ENCODE data around the gene NAV3.

NAV3 gene

GRCh38 chr12:78189656-78190055 is 359.0 kb downstream of the NAV3 start:
- Histone ChIP-seq H3K79me2 (ENCODE audit: control insufficient read depth, low read length) (no peaks in the 10 kb centered on the region), H3K4me1 (ENCODE audit: control insufficient read depth, low read length) (no peaks in the 10 kb centered on the region), H3K27me3 (ENCODE audit: control insufficient read depth, low read length) (peaks cover 6% of the 10 kb centered on the region), H3K4me2 (ENCODE audit: low read length) (no peak overlapping the region), H4K20me1 (ENCODE audit: control insufficient read depth, insufficient read depth, low read depth, low read length) (no peaks in the 10 kb centered on the region), H3K9me3 (ENCODE audit: control insufficient read depth, insufficient read depth, low read length) (no peaks in the 10 kb centered on the region), H3K27ac (ENCODE audit: low read depth, low read length) (no peak overlapping the region), H3K36me3 (ENCODE audit: control insufficient read depth, low read length) (no peaks in the 10 kb centered on the region), H3F3A (ENCODE audit: control insufficient read depth, insufficient read depth) (no peaks in the 10 kb centered on the region), H3K9me2 (replicated peaks; ENCODE audit: control insufficient read depth, low read length) (no peaks in the 10 kb centered on the region), H3K4me3 (ENCODE audit: low read length) (no peak overlapping the region)
- TF ChIP-seq EZH2phosphoT487 (IDR thresholded peaks at IDR 0.05; ENCODE audit: borderline replicate concordance, low read length), result no peak
- TF ChIP-seq CTCF (IDR thresholded peaks at IDR 0.05; ENCODE audit: low read depth, low read length, poor library complexity, severe bottlenecking), result no peak

GRCh38 chr12:78191611-78192010 is 360.9 kb downstream of the NAV3 start:
- Histone ChIP-seq H3K9me3 (ENCODE audit: control insufficient read depth, insufficient read depth, low read length) (no peaks in the 10 kb centered on the region), H3K4me3 (ENCODE audit: low read length) (no peak overlapping the region), H3F3A (ENCODE audit: control insufficient read depth, insufficient read depth) (no peaks in the 10 kb centered on the region), H4K20me1 (ENCODE audit: control insufficient read depth, insufficient read depth, low read depth, low read length) (no peaks in the 10 kb centered on the region), H3K79me2 (ENCODE audit: control insufficient read depth, low read length) (no peaks in the 10 kb centered on the region), H3K4me2 (ENCODE audit: low read length) (no peak overlapping the region), H3K36me3 (ENCODE audit: control insufficient read depth, low read length) (no peaks in the 10 kb centered on the region), H3K9me2 (replicated peaks; ENCODE audit: control insufficient read depth, low read length) (no peaks in the 10 kb centered on the region), H3K4me1 (ENCODE audit: control insufficient read depth, low read length) (no peaks in the 10 kb centered on the region), H3K27me3 (ENCODE audit: control insufficient read depth, low read length) (peaks cover 6% of the 10 kb centered on the region; the same call in 1 of the 2 replicates), H3K27ac (ENCODE audit: low read depth, low read length) (no peak overlapping the region)
- no peak for TF ChIP-seq CTCF (IDR thresholded peaks at IDR 0.05; ENCODE audit: low read depth, low read length, poor library complexity, severe bottlenecking)
- no peak for TF ChIP-seq EZH2phosphoT487 (IDR thresholded peaks at IDR 0.05; ENCODE audit: borderline replicate concordance, low read length)

GRCh38 chr12:78192979-78193378 is 362.3 kb downstream of the NAV3 start:
- Histone ChIP-seq H3K27ac (ENCODE audit: low read depth, low read length) (no peak overlapping the region), H3K9me3 (ENCODE audit: control insufficient read depth, insufficient read depth, low read length) (no peaks in the 10 kb centered on the region), H3K36me3 (ENCODE audit: control insufficient read depth, low read length) (no peaks in the 10 kb centered on the region), H3K4me3 (ENCODE audit: low read length) (no peak overlapping the region), H3K79me2 (ENCODE audit: control insufficient read depth, low read length) (no peaks in the 10 kb centered on the region), H3K4me2 (ENCODE audit: low read length) (no peak overlapping the region), H3K27me3 (ENCODE audit: control insufficient read depth, low read length) (peaks cover 3% of the 10 kb centered on the region; the same call in 1 of the 2 replicates), H3F3A (ENCODE audit: control insufficient read depth, insufficient read depth) (no peaks in the 10 kb centered on the region), H4K20me1 (ENCODE audit: control insufficient read depth, insufficient read depth, low read depth, low read length) (no peaks in the 10 kb centered on the region), H3K4me1 (ENCODE audit: control insufficient read depth, low read length) (no peaks in the 10 kb centered on the region), H3K9me2 (replicated peaks; ENCODE audit: control insufficient read depth, low read length) (no peaks in the 10 kb centered on the region)
- no peak for TF ChIP-seq EZH2phosphoT487 (IDR thresholded peaks at IDR 0.05; ENCODE audit: borderline replicate concordance, low read length)
- no peak for TF ChIP-seq CTCF (IDR thresholded peaks at IDR 0.05; ENCODE audit: low read depth, low read length, poor library complexity, severe bottlenecking)

GRCh38 chr12:78194448-78194847 is 363.8 kb downstream of the NAV3 start:
- no peaks in the 10 kb centered on the region for H4K20me1 ChIP-seq (ENCODE audit: control insufficient read depth, insufficient read depth, low read depth, low read length)
- no peak overlapping the region for H3K27ac ChIP-seq (ENCODE audit: low read depth, low read length)
- H3K9me2 ChIP-seq (replicated peaks; ENCODE audit: control insufficient read depth, low read length), result no peaks in the 10 kb centered on the region
- no peak overlapping the region for H3K4me2 ChIP-seq (ENCODE audit: low read length)
- no peak overlapping the region for H3K4me3 ChIP-seq (ENCODE audit: low read length)
- no peaks in the 10 kb centered on the region for H3K36me3 ChIP-seq (ENCODE audit: control insufficient read depth, low read length)
- H3K4me1 ChIP-seq (ENCODE audit: control insufficient read depth, low read length), result no peaks in the 10 kb centered on the region
- H3K79me2 ChIP-seq (ENCODE audit: control insufficient read depth, low read length), result no peaks in the 10 kb centered on the region
- no peaks in the 10 kb centered on the region for H3K27me3 ChIP-seq (ENCODE audit: control insufficient read depth, low read length)
- no peaks in the 10 kb centered on the region for H3K9me3 ChIP-seq (ENCODE audit: control insufficient read depth, insufficient read depth, low read length)
- no peaks in the 10 kb centered on the region for H3F3A ChIP-seq (ENCODE audit: control insufficient read depth, insufficient read depth)
- no peak for TF ChIP-seq CTCF (IDR thresholded peaks at IDR 0.05; ENCODE audit: low read depth, low read length, poor library complexity, severe bottlenecking)
- TF ChIP-seq EZH2phosphoT487 (IDR thresholded peaks at IDR 0.05; ENCODE audit: borderline replicate concordance, low read length), result 0 out of 2 replicates have a peak, but pooled peaks have one; percentile 36
